Gastroesophageal sphincter (tissue), 3 donors: ENCODE results near the gene SEC14L5.
"Not testable (repeated sequence)": the region's sequence is repeated elsewhere in the genome, so short reads cannot be mapped to it uniquely, and the experiment has no call there.

Experiments used
- CTCF ChIP-seq, 4 experiments: fragments of 200-600 bp in 2 of 4; fragments of 450-650 bp in 2 of 4; sonication (generic) in 1 of 4; IDR thresholded peaks; one replicate each; pipeline ENCODE4 v1.5.1; 2017 to 2019; ENCODE audit warnings: antibody characterized with exemption in 4 of 4, mild to moderate bottlenecking in 2 of 4, moderate library complexity in 2 of 4
- EP300 ChIP-seq: sonication (generic); formaldehyde crosslinking; IDR thresholded peaks from one replicate; pipeline ENCODE4 v1.6.1; 2017; ENCODE audit warnings: antibody characterized with exemption, mild to moderate bottlenecking
- POLR2A ChIP-seq, 2 donors: fragments of 450-650 bp; IDR thresholded peaks; one replicate each; pipeline ENCODE4 v1.6.1; 2017; ENCODE audit warnings: antibody characterized with exemption in 2 of 2, mild to moderate bottlenecking in 2 of 2, moderate library complexity in 1 of 2
- POLR2AphosphoS5 ChIP-seq: sonication (generic); formaldehyde crosslinking; IDR thresholded peaks from one replicate; pipeline ENCODE4 v1.6.1; 2017; ENCODE audit warnings: antibody characterized with exemption

GRCh38 chr16:4951583-4951982 lies 6.5 kb upstream of the SEC14L5 start:
- TF ChIP-seq CTCF (IDR thresholded peaks at IDR 0.05); POLR2AphosphoS5; EP300; POLR2A (IDR thresholded peaks at IDR 0.05): not testable (repeated sequence)
